Measurements from ENCODE around the gene KYNU.
"Not testable (repeated sequence)": the region's sequence is repeated elsewhere in the genome, so short reads cannot be mapped to it uniquely, and the experiment has no call there.

Gene KYNU

GRCh38 chr2:143088388-143088787, 210.9 kb downstream of the KYNU start:
- no peak for DNase-seq (ENCODE audit: low read depth, low spot score)

GRCh38 chr2:143089520-143089919, 212.1 kb downstream of the KYNU start:
- not testable (repeated sequence) for DNase-seq (ENCODE audit: low read depth, low spot score)

Data from activated CD4-positive, CD25-positive, alpha-beta regulatory T cell treated with anti-CD3 and anti-CD28 coated beads, Interleukin-2, amount 50 U/mL, for 16 hours (primary cell).